ENCODE results near the gene SRGAP2C.
"Not testable (repeated sequence)": the region's sequence is repeated elsewhere in the genome, so short reads cannot be mapped to it uniquely, and the experiment has no call there.

SRGAP2C gene

DNA sequence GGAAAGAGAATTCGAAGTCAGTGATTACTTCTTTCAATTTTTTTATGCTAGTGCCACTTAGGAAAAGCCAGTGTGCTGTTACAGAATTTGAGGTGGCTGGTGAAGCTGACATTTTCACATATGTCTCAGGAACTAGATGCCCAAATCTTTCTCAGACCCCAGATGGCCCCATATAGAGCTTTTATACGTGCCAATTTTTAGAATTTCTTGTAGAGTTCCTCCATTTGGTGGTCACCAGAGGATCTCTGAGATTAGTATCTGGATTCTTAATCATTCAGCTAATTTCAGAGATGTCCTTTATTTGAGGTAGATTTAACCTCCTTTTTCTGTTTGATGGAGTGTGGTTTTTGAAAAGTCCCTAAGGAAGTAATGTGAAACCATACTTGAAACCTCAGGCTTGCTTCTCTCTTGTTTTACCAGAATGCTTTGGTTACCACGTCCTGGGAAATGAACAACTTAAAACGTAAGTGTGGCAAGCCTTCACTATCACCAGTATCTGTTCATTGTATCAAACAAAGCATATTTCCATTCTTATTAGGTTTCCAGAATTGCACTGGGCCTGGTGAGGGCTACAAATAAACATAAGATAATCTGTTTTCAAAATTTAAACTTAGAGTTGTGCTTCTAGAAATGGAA lies 164.7 kb downstream of the SRGAP2C start:
- DNase-seq (ENCODE audit: extremely low read depth, low read depth); H3K4me3 ChIP-seq (replicated peaks; ENCODE audit: low read depth, low read length): not testable (repeated sequence)

DNA sequence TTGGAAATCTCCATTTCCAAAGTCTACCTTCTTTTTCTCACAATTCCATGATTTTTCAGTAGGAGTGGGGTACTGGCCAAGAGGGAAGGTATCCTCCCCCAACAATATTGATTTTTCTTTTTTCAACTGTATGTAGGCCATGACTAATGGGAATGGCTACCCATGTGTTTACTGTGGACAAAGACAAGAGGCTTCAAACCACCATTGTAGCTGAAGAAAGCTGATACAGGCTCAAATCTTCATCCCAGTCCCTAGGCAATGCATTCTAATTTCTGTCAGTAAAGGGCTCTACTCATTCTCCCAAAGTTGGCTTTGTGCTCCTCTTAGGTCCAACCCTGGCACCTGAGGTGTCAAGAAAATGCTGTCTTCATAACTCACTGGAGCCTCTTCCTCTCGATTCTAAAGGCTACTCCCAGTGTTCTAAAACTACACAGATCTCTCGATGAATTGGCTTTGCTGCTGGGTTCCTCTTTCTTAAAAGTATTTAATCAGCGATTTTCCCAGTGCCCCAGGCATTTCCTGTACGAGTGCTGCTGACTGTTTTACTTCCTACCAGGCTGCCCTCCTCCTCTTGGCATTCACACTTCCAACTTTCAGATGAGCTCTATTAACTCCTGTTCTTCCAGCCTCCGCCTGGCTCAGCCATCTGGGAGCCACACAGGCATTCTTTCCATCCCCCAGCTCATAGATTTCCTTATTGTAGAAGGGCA lies 171.1 kb downstream of the SRGAP2C start:
- not testable (repeated sequence) for H3K4me3 ChIP-seq (replicated peaks; ENCODE audit: low read depth, low read length); DNase-seq (ENCODE audit: extremely low read depth, low read depth)

DNA sequence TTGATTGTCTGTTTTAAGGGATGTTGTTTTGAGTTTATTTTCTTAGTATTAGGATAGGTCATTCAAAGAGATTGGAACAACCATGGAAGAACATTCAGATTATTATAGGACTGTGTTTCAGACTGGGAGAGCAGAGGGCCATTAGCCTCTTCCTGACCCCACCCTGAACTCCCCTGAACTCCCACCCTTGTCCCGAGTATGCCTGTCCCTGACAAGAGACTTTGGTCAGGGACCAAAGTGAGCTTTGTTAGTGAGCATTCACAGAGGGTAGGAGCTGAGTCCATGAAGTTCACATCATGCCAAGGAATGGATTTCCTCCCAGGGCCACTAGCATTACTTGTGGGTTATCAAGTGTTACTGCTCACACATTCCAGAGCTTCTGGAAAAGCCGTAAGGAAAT lies 172.0 kb downstream of the SRGAP2C start:
- DNase-seq (ENCODE audit: extremely low read depth, low read depth): not testable (repeated sequence)

DNA sequence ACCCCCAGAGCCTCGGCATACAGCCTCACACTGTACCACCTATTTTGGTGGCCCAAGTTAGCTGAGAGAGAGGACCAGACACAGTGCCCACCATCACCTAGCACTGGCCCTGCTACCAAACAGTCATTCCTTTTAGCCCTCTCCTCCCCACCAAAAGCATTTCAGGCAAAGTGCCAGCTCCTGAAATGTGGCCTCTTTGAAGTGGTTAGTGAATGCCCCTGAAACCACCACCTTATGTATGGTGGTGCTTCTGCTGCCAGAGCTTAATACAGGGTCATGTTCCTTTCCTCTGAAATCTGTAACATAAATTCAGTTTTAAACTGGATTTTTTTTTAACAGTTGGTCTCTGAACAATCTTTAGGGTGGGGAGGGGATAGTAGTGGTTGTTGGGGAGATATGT lies 175.8 kb downstream of the SRGAP2C start:
- not testable (repeated sequence) for DNase-seq (ENCODE audit: extremely low read depth, low read depth); H3K4me3 ChIP-seq (replicated peaks; ENCODE audit: low read depth, low read length)

More for the DNA sequence above, 172.0 kb downstream of the SRGAP2C start:
- not testable (repeated sequence) for H3K4me3 ChIP-seq (replicated peaks; ENCODE audit: low read depth, low read length)

DNA sequence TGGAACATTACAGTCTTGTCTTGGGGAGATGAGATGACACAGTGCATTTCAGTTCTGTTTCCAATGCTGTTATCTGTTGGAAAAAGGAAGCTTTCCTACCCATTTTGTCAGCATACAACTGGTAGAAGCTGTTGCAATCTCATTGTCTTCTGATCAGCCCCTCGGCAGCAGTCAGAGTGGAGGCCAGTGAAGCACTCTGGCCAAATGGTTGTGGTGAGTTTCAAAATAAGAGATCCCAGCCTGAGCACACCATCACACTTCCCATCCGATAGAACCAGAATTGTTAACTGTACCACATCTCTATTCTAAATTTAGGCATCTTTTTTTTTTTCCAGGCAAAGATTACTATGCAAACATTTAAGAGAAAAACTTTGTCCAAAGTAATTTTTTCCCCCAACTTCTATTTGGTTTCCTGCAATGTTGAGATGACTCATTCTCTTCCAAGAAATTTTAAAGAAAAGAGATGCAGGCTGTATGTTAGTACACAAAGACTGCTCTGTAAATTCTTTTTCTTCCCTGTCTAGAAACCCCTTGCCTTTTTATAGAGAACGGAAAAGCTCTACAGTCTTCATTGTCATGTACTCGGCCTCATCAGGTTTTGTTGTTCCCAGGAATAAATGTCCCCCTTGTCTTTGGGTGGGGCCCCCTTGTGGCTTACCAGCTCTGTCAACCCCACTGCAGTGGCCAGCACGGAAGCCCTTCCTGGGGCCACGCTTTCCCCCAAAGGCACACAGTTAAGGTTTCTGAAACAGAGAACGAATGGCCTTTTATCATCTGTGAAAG lies 176.9 kb downstream of the SRGAP2C start:
- not testable (repeated sequence) for DNase-seq (ENCODE audit: extremely low read depth, low read depth); H3K4me3 ChIP-seq (replicated peaks; ENCODE audit: low read depth, low read length)

DNA sequence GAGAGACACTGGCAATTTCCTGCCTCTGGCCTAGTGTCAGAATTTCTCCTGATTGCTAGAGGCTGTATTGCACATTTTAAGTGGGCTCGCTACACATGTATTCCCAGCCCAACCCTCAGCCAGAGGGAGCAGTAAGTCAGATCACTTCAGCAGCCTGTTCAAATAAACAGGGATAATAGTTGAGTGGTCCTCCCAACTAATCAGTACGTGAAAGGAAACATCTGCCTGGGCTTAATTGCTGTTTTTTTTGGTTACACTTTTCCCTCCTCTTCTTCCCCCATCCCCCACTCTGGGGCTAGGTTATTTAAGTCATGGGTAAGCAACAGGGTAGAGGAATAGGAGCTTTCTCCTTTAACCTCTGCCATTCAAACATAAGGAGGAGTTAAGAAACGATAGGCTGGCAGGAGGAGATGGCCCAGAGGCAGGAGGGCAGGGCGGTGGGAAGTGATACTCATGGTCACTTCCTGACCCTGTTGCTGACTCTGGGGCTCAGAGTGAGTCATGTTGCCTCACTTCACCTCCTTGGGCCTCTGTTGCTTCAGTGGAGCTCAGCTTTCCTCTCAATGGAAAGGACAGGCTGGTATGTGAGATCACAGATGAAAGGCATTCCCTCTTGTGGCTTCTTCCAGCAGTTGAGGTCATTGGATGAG lies 177.6 kb downstream of the SRGAP2C start:
- not testable (repeated sequence) for H3K4me3 ChIP-seq (replicated peaks; ENCODE audit: low read depth, low read length)

DNA sequence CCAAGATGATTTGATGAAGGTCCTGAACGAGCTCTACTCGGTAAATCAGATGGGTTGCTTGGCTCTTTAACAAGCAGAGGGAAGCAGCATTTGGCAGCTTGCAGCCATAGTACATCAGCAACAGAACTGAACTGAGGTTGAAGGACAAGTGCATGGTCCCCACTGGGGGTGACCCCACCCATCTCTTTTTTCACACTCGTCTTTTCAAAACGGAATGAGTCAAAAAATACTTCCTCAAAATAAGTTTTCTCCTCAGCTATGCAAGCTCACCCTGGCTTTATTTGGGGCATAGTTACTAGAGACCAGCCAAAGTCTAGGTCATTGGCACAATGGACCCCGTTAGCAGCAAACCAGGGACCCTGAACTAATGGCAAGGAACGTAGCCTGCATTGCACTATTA lies 180.5 kb downstream of the SRGAP2C start:
- DNase-seq (ENCODE audit: extremely low read depth, low read depth): not testable (repeated sequence)

More for the DNA sequence above, 177.6 kb downstream of the SRGAP2C start:
- DNase-seq (ENCODE audit: extremely low read depth, low read depth): not testable (repeated sequence)

DNA sequence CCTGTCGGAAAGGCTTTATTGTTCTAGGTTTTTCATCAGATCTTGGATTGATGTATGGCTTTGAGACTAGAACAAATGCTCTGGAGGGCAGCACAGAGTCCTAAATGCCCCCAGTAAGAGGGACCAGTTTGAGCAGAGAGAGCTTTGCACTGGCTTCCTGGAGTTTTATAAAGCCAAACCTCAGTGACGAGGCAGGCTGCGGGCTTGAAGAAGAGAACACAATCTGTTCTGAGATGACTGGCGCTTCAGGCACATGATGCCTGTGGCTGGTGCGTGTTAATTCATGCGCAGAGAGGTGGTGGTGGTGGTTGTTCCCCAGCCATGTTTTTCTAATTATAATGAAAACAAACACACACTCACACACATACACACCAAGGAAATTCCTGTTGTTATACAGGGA lies 180.9 kb downstream of the SRGAP2C start:
- not testable (repeated sequence) for H3K4me3 ChIP-seq (replicated peaks; ENCODE audit: low read depth, low read length); DNase-seq (ENCODE audit: extremely low read depth, low read depth)

More for the DNA sequence above, 180.5 kb downstream of the SRGAP2C start:
- H3K4me3 ChIP-seq (replicated peaks; ENCODE audit: low read depth, low read length): not testable (repeated sequence)

DNA sequence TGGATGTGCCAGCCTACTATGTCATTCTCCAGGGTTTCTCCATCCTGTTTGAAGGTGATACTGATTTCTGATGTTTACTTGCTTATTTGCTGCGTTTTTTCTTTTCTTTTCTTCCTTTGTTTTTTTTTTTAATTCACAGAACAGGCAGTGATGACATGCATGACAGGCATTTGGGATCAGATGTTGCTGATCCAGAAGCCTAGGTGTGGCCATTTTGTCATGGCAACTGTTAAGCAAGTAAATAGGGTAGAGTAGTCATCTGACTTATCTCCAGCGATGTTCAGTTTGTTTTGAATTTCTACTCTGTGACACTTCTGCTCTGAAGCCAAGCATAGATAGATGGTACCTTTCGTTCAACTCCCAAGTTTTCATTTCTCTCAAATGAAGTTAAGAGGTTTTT lies 181.4 kb downstream of the SRGAP2C start:
- not testable (repeated sequence) for H3K4me3 ChIP-seq (replicated peaks; ENCODE audit: low read depth, low read length); DNase-seq (ENCODE audit: extremely low read depth, low read depth)

DNA sequence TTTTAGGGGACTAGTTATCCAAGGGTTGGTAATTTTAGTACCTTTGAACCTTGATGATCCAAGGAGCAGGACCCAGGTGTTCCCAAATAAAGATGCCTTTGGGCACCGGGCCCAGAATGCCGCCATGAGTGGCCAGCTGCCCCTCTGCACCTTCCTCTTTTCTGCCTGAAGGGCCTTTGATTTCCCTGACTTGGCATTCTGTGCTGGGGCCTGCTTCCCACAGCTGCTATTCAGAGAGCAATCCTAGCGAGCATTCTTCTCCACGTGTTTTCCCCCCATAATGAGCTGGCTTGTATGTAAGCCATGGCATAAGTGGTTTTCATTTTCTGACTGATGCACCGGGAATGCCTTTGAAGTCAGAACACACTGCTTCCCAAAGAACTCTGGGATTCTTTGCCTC lies 184.1 kb downstream of the SRGAP2C start:
- not testable (repeated sequence) for DNase-seq (ENCODE audit: extremely low read depth, low read depth); H3K4me3 ChIP-seq (replicated peaks; ENCODE audit: low read depth, low read length)

DNA sequence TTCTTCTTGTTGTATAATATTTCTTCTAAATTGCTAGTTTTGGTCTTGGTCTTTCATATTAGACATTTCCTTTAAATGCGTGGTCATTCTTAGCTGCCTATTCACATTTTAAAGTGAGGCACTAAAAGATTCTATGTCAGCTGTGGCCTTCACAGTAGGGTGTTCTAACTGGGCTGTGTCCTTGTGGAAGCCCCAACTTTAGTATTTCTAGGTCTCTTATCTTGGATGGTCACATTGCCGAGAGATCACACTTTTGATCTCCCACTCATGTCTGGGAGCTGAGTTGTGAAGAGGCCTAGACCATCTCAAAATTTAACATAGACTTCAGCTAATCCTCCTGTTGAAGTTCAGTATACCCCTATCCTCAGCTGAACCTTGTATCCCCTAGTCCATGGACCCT lies 185.2 kb downstream of the SRGAP2C start:
- not testable (repeated sequence) for H3K4me3 ChIP-seq (replicated peaks; ENCODE audit: low read depth, low read length); DNase-seq (ENCODE audit: extremely low read depth, low read depth)

DNA sequence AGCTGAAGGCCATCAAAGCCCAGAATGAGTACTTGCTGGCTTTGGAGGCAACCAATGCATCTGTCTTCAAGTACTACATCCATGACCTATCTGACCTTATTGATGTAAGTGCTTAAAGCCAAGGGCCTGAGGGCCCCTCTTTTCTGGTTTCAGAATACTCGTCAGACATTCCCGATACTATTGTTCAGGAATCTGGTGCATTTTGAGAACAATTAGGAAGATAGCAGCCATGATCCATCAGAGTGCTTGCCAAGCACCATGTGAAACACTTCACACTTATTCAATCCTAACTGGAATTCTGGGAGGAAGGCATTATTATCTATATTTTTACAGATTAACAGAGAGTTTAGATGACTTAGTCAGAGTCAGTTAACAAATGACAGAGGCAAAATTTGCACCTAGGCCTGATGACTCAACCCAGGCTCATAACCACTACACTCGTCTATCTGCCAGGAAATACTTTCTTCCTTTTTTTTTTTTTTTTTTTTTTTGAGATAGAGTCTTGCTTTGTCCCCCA lies 190.1 kb downstream of the SRGAP2C start:
- DNase-seq (ENCODE audit: extremely low read depth, low read depth); H3K4me3 ChIP-seq (replicated peaks; ENCODE audit: low read depth, low read length): not testable (repeated sequence)

DNA sequence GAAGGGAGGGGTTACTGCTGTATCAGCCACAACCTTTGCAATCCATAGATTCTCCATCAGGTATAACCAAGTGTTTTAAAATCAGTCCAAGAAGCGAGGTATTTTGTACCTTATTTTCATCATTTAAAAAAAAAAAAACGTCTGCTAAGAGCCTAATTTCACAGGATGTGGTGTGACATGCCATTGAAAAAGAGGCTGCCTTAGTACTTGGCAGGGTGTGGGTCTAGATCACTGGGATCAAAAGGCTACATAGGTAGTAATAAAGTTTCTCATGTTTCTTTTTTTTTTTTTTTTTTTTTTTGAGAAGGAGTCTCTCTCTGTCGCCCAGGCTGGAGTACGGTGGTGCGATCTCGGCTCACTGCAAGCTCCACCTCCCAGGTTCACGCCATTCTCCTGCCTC lies 192.2 kb downstream of the SRGAP2C start:
- not testable (repeated sequence) for DNase-seq (ENCODE audit: extremely low read depth, low read depth); H3K4me3 ChIP-seq (replicated peaks; ENCODE audit: low read depth, low read length)

DNA sequence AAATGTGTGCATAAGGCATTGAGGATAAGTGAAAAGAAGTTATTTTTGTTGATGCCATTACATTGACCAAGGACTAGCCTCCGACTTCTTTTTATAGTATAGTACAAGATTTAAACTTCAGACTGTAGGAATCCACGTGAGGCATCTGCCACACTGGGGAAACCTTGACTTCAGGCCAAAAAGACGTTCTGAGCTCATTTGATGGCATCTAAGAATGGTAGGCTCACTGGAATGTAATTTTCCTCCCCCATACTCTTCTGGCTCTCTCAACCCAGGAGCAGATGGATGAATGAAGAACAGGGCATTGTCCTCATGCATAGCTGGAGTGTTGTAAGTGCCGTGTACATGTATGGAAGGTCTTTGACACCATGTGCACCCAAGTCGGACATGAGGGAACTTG lies 194.0 kb downstream of the SRGAP2C start:
- not testable (repeated sequence) for DNase-seq (ENCODE audit: extremely low read depth, low read depth)

DNA sequence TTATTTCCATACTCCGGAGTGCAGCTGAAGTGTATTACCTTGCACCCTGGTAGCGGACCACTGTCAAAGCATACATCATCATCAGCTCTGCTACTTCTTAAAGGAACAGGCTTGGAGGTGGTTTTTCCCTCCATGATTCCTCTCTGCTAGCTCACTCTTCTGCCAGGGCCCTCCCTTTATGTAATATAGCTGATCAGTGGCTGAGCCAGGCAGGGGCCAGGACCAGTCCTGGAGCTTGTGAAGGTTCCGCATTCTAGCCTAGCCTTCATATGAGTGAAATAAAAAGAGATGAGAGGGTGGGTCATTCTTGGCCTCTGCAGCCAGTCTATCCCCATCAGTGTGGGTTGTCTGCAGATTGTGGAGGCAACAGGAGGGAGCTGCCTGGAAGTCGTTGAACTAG lies 200.0 kb downstream of the SRGAP2C start:
- not testable (repeated sequence) for H3K4me3 ChIP-seq (replicated peaks; ENCODE audit: low read depth, low read length); DNase-seq (ENCODE audit: extremely low read depth, low read depth)

More for the DNA sequence above, 194.0 kb downstream of the SRGAP2C start:
- H3K4me3 ChIP-seq (replicated peaks; ENCODE audit: low read depth, low read length): not testable (repeated sequence)

DNA sequence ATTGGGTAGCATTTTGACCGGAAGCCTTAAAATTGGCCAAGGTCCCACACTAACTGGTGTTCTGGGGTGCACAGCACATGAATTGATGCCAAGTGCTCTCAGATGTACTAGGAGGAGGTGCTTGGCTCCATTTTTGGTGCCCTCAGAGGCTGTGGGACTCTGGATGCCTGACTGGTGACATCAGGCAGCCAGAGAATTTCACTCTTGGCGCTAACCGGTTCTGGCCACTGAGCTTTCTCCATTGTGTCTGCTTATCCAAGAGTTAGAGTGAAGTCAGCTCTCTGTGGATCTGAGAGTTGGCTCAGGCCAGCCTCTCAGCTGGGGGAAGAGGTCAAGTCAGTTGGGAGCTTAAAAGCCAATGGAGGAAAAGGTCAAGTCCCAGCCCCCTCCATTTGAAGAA lies 200.4 kb downstream of the SRGAP2C start:
- DNase-seq (ENCODE audit: extremely low read depth, low read depth); H3K4me3 ChIP-seq (replicated peaks; ENCODE audit: low read depth, low read length): not testable (repeated sequence)

DNA sequence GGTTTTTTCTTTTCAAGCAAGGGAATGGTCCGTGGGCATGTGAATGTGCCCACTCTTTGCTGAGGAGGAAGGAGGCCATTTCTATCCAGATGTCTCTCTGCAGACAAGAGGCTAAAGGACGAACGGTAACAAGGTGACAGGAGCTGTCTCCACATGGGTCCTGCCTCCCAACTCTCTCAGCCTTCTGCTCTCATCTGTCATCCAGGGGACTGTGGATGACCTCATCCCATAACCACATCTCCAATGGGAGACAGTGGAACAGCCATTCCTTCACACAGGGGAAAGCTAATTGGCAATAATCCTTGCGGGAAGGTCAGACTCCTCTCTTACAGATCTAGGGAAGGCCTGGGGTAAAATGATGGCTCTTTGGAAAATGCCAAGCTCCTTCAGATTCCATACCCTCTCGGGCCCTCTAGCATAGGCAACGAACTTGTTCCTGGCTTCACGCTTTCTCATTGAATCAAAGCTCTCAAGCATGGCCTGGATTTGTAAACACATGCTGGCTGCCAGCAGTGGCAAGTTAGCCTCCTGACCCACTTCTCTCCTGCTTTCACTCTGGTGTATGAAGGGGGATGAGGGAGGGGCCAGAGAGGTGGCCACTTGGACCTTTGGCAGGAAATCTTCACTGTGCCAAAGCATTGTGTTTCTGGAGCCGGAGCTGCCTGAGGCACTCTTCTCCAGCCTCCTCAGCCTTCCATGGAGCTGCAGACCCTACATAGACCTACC lies 201.0 kb downstream of the SRGAP2C start:
- not testable (repeated sequence) for H3K4me3 ChIP-seq (replicated peaks; ENCODE audit: low read depth, low read length); DNase-seq (ENCODE audit: extremely low read depth, low read depth)

Measured in HFF-Myc (cell line).